HG03135 (cell line): ENCODE data around the gene GALNT18.

ENCODE experiments used
- ATAC-seq: cut with Tn5 transposase; IDR thresholded peaks from one replicate; pipeline ENCODE4 v1.9.1; 2021; ENCODE audit warnings: mild to moderate bottlenecking, moderate library complexity; ENCODE audit not compliant: unreplicated experiment

GALNT18 gene

GRCh38 chr11:11320825-11321224 is 301.0 kb downstream of the GALNT18 start:
- no peak for ATAC-seq

DNA sequence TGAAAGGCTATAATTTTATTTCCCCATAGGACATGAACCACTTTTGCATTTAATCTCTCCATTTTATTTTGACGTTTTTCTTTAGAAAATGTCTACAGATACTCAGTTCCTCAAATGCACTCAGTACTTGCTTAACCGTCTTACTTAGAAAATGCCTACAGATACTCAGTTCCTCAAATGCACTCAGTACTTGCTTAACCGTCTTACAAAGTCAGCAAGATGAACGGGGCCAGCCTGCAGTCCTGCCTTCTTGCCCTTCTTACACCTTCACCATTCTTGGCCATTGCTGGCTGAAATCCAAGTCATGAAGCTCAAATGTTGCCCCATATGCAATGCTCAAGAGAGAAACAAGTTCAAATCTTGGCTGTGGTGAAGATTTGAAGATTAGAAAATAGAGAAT is 302.8 kb downstream of the GALNT18 start:
- ATAC-seq = peak; percentile 70

- ATAC-seq = no peak
These were observed 303.3 kb downstream of the GALNT18 start for GRCh38 chr11:11318461-11318860.

DNA sequence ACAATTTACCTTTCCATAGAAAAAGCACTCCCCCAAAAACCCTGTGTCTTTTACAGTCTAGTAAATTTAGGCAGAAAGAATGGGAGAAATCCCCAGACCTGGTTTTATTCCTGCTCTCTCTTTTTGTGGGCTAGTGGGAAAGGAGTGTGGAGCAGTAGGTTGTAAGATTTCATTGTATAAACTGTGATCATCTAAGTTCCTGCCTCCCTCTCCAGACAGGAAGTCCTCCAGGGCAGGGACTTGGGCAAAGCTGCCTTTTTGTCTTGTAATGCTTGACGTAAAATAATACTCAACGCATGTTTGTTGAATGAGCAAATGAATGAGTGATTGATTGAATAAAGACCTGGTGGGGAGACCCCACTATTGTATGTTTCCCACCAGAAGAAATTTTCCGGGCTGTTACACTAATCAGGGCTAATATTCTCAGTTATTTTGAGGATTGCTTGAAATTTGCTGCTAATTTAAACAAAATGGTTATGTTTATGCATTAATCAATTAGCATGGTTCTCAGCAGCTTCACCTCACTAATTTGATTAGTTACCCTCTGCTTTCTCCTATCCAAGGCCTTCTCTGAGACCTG is 305.1 kb downstream of the GALNT18 start:
- ATAC-seq = no peak

DNA sequence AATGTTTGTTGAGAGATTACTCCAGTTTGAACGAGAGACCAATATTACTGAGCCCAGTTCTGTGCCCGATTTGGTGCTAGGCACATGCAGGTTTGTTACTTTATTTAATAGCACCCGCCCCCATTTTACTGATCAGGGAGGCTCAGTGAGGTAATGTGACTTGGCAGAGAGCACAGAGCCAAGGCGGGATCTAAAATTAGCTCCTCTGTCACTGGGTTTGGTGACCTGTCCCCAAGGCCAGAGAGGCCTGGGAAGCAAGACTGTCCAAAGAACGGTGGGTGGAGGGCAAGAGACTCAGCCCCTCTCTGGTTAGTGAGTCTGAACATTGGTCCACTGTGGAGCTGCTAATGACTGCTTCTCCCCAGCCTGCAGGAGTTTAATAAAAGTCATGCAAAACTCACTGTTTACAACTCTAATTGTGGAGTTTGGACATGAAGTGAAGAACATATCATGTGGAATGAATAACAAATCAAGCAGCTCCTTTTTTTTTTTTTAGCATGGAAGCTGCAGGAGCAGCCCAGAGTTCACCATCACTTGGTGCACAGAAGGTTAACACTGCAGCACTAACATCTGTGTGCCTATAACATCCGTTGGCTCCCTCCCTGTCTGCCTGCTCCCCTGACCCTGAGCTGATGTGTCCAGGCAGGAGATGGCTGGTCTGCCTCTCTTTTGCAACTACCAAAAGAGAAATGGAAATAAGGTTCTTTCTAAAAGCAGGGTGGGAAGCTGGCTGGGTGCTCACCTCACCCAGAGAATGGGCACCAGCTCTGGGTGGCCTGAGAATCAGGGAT is 307.7 kb downstream of the GALNT18 start:
- ATAC-seq = no peak

DNA sequence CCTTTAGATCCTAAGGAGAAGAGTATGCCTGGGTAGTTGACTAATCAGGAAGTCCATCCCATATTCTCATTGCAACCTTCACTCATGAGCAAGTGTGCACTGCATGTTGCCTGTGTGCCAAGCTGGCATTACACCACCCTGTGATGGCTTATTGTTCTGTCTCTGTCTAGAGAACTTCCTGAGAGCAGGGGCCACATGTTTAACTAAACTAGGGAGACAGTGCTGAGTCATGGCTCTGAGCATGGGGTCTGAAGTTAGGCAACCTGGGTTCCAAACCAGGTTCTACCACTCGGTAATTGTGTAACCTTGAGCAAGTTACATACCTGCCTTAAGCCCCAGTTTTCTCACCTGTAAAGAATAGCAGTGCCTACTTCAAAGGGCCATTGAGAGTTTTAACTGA is 308.4 kb downstream of the GALNT18 start:
- no peak for ATAC-seq

- no peak for ATAC-seq
These were observed 309.1 kb downstream of the GALNT18 start for GRCh38 chr11:11312738-11313137.

GRCh38 chr11:11311169-11311568 is 310.6 kb downstream of the GALNT18 start:
- no peak for ATAC-seq

GRCh38 chr11:11309906-11310305 is 311.9 kb downstream of the GALNT18 start:
- ATAC-seq = no peak

GRCh38 chr11:11308249-11308648 is 313.6 kb downstream of the GALNT18 start:
- no peak for ATAC-seq

DNA sequence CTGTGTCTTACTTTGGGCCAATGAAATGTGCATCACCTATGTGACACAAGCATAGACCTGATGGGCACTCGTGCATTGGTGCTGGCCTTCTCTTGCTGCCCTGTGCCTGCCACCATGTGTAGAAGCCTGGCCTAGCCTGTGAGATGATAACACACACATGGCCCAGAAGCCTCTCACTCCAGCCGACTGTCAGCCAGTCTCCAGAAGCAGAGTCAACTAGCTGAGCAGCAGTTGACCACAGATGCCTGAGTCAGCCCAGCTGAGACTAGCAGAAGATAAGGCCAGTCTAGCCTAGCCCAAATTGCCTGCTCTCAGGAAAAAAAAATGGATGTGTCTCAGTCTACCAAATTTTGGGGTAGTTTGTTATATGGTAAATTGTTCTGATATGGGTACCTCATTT is 314.9 kb downstream of the GALNT18 start:
- no peak for ATAC-seq

DNA sequence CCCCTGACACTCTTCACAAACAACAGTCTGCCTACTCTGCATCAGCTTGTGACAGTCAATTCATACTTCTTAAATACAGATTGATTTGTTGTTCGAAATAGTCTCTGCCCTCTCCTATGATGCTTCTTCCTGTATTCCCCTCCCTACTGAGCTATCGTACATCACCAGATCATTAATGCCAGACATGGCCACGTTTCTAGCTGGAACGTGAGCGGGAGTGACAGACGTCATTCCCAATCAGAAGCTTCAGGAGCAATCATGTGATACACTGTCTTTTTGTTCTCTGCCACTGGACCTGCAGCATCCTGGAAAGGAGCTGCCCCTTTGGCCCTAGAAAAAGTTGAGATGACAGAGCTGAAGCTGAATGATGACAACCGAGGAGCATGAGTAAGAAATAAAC is 317.3 kb downstream of the GALNT18 start:
- ATAC-seq = no peak

GRCh38 chr11:11302565-11302964 is 319.2 kb downstream of the GALNT18 start:
- no peak for ATAC-seq

DNA sequence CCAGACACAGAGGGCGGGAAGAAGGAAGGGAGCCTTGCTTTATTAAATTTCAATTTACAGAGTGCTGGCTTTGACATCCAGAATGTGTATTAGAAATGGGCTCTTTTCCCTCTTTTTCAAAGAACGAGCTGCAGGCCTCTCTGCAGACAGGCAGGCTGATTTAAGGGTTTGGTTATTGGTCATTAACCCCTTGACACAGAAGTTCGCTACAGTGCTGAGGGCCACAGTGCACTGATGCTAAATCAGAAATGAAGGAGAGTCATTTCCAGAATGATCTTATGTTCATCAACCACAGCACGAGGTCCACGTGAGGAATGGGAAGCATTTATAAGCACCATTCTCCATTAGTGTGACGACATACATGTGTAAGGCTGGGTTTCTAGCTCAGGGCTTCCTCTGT is 320.6 kb downstream of the GALNT18 start:
- ATAC-seq = no peak

GRCh38 chr11:11297578-11297977 is 324.2 kb downstream of the GALNT18 start:
- ATAC-seq = no peak

- no peak for ATAC-seq
These were observed 325.4 kb downstream of the GALNT18 start for GRCh38 chr11:11296434-11296833.

DNA sequence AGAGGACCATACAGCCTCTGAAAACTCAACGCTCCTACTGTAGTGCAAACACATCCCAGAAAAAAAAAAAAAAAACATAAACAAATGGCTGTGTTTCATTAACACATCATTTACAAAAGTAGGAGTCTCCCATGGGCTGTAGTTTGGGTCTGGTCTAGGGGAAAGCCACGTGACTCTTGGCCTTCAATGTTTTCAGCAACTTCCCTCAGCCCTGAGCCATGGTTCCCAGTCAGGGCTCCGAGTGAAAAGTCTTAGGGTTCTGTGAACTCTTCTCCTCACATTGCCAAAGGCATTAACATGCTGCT is 327.3 kb downstream of the GALNT18 start:
- ATAC-seq = no peak

DNA sequence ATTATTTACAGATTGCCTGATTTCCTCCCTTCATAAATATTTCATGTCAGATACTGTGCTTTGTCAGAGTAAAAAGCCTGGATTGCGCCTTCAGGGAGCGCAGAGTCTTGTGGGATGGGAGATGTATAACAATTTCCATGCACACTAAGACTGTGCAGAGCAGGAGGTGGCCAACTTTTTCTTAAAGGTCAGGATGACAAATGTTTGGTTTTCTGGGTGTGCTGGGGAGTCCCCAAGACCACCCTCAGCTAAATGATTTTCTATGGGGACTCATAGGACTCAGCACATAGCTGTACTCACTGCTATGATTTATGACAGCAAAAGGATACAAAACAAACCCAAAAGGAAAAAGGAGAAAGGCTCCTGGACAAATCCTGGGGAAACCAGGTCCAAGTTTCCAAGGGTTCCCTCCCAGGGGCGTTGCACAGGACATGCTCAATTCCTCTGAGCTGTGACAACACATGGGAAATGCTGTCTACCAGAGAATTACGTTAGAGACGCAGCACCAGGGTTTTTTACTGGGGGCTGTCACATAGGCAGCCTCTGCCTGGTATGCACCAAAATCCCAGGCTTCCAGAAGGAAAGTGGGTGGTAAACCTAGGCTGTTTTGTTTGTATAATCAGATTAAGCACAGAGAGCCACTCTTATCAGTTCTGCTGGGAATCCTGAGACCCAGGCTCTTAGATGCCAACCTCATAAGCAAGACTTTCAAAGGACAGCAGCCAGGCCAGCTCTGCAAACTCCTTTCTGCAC is 327.8 kb downstream of the GALNT18 start:
- ATAC-seq = no peak

- no peak for ATAC-seq
These were observed 329.0 kb downstream of the GALNT18 start for GRCh38 chr11:11292839-11293238.

DNA sequence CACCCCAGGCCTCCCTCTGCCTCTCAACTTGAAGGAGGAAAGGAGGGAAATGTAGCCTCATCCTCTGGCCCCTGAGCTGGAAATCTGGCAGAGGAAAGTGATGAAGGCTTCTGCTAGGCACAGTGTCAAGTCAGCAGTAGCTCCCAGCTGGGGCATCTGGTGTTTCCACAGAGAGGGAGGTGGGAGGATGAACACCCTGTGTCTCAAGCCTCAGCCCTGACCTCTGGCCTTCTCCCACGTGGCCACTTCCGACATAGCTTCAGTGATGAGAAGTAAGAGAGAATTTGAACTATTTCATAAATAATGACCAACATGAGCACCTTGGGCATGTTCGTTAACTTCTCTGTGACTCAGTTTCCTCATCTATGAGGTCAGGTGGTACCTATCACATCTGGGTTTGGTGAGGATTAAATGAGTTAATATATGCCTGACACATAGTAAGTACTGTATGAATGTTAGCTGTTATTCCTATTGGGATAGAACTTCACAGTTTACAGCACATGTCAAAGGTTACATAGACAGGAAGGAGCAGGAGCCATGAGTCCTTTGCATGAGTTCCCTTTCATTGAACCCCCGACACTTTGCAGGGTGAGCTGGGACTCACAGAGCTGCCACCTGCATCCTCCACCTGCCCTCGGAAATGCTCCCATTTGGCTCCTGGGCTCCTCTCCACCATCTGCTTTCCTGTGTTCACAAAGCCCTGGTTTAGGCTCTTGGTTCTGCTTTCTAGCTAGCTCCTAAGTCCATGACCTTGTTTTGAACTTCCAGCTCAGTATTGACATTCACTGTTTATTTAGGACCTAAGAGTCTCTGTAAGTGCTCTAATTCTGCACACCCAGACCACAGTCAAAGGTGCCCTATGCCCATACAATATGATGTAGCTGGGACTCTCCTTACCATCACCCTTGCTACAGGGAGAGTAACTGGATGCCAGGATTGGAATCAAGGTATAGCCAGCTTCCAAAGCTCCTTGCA is 330.5 kb downstream of the GALNT18 start:
- no peak for ATAC-seq

- ATAC-seq = no peak
These were observed 331.5 kb downstream of the GALNT18 start for GRCh38 chr11:11290354-11290753.
